Keratinocyte (primary cell): Measurements from ENCODE around the gene DGKI.

ENCODE experiments used
- EZH2 ChIP-seq: IDR thresholded peaks from one replicate; pipeline ENCODE4 v1.6.1; 2012; ENCODE audit warnings: inconsistent platforms, mild to moderate bottlenecking, low read length, moderate library complexity
- TF ChIP-seq, protein P1 (sequence below), 3 experiments: IDR thresholded peaks in 1 of 3; conservative IDR thresholded peaks in 1 of 3; optimal IDR thresholded peaks in 1 of 3; 2 replicates in 2 of 3; 3 replicates in 1 of 3; pipeline versions ENCODE3 to v1.5.1; 2011; ENCODE audit warnings: low read length in 3 of 3, mild to moderate bottlenecking in 3 of 3, moderate library complexity in 2 of 3, control low read depth in 1 of 3, inconsistent platforms in 1 of 3; ENCODE audit not compliant: insufficient read depth in 2 of 3; ENCODE audit errors: extremely low read depth in 1 of 3

DNA sequence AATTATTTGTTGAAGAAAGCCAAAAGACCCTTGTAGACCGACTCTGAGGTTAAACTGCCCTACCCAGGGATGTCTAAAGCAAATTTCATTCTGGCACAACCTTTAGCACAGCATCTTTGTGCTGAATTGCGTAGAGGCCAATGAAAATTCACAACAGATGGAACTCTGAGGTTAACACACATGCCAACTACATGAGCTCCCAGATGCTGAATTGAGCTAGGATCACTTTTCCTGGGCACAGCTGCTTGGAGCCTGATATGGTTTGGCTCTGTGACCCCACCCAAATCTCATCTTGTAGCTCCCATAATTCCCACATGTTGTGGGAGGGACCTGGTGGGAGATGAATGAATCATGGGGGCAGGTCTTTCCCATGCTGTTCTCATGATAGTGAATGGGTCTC, 345.2 kb downstream of the DGKI start:
- TF ChIP-seq, protein P1, sequence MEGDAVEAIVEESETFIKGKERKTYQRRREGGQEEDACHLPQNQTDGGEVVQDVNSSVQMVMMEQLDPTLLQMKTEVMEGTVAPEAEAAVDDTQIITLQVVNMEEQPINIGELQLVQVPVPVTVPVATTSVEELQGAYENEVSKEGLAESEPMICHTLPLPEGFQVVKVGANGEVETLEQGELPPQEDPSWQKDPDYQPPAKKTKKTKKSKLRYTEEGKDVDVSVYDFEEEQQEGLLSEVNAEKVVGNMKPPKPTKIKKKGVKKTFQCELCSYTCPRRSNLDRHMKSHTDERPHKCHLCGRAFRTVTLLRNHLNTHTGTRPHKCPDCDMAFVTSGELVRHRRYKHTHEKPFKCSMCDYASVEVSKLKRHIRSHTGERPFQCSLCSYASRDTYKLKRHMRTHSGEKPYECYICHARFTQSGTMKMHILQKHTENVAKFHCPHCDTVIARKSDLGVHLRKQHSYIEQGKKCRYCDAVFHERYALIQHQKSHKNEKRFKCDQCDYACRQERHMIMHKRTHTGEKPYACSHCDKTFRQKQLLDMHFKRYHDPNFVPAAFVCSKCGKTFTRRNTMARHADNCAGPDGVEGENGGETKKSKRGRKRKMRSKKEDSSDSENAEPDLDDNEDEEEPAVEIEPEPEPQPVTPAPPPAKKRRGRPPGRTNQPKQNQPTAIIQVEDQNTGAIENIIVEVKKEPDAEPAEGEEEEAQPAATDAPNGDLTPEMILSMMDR (optimal IDR thresholded peaks at IDR 0.05 in 1 of 3, IDR thresholded peaks at IDR 0.05 in 1 of 3, conservative IDR thresholded peaks at IDR 0.05 in 1 of 3; ENCODE audit: extremely low read depth in 1 of 3, insufficient read depth in 2 of 3, low read length in 3 of 3): no peak
- no peak for TF ChIP-seq EZH2
